Stimulated activated CD4-positive, alpha-beta T cell treated with anti-CD3 and anti-CD28 coated beads, TNF-alpha, amount 100 ng/mL, for 4 hours (primary cell): ENCODE results near the gene DHRS3.
"Not testable (repeated sequence)": the region's sequence is repeated elsewhere in the genome, so short reads cannot be mapped to it uniquely, and the experiment has no call there.

ENCODE experiments used
- DNase-seq, 3 experiments: peaks; one replicate each; pipeline ENCODE4 v3.0.0-alpha.2; 2020; ENCODE audit warnings: low read depth in 3 of 3

Gene DHRS3

GRCh38 chr1:12540580-12541273 lies 77.3 kb downstream of the DHRS3 start:
- DNase-seq, result no peak

GRCh38 chr1:12539705-12540579 lies 78.1 kb downstream of the DHRS3 start:
- no peak for DNase-seq

DNA sequence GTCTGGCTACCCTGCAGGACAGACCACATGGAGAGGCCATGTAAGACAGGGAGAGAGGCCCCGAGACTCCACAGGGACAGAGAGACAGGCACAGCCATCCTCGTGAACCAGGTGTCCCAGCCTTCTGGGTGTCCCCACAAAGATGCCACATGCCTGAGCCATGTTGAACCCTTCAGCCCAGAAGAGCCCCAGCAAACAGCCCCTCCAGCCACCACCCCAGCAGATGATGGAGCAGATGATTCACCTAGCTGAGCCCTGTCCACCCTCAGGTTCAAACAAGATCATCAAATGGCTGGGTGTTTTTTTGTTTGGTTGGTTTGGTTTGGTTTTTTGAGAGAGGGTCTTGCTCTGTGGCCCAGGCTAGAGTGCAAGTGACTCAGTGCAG lies 78.7 kb downstream of the DHRS3 start:
- DNase-seq, result no peak

- not testable (repeated sequence) for DNase-seq
Observed at GRCh38 chr1:12538536-12538935, 79.5 kb downstream of the DHRS3 start.

- no peak for DNase-seq
Observed at GRCh38 chr1:12537906-12538461, 80.0 kb downstream of the DHRS3 start.

- DNase-seq, result no peak
Observed at GRCh38 chr1:12537294-12537693, 80.7 kb downstream of the DHRS3 start.

- DNase-seq, result no peak
Observed at GRCh38 chr1:12536023-12536639, 81.9 kb downstream of the DHRS3 start.

DNA sequence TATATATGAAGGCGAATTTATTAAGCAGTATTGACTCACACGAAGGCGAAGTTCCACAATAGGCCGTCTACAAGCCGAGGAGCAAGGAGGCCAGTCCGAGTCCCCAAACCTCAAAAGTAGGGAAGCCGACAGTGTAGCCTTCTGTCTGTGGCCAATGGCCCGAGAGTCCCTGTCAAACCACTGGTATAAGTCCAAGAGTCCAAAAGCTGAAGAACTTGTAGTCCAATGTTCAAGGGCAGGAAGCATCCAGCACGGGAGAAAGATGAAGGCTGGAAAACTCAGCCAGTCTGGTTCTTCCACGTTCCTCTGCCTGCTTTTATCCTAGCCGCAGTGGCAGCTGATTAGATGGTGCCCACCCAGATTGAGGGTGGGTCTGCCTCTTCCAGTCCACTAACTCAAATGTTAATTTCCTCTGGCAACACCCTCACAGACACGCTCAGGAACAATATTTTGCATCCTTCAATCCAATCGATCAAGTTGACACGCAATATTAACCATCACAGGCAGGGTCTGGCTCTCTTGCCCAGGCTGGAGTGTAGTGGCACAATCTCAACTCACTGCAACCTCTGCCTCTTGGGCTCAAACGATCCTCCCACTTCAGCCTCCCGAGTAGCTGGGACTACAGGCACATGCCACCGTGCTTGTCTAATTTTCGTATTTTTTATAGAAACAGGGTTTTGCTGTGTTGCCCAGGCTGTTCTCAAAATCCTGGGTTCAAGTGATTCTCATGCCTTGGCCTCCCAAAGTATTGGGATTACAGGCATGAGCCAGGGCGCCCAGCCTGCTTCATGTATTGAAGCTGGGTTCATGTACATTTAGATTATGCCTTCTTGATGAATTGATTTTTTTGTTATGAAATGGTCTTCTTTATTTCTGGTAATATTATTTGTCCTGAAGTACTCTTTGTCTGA lies 85.3 kb downstream of the DHRS3 start:
- DNase-seq, result no peak

DNA sequence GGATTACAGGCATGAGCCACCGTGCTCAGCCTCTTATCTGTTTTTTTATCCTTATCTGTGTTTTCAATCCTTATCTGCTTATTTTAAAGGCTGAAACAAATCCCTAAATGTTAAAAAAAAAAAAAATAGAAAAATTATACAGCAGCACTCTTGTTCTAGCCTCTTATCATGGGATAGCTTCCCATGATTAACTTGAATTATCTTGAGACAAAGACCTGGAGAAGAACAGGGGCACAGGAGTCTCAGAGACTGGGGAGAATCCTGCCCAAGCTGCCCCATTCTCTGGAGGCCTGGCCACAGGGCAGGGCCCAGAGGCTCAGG lies 86.9 kb downstream of the DHRS3 start:
- DNase-seq, result no peak

- DNase-seq, result no peak
Observed at GRCh38 chr1:12530462-12531178, 87.4 kb downstream of the DHRS3 start.

- DNase-seq, result no peak
Observed at GRCh38 chr1:12529640-12530174, 88.3 kb downstream of the DHRS3 start.

DNA sequence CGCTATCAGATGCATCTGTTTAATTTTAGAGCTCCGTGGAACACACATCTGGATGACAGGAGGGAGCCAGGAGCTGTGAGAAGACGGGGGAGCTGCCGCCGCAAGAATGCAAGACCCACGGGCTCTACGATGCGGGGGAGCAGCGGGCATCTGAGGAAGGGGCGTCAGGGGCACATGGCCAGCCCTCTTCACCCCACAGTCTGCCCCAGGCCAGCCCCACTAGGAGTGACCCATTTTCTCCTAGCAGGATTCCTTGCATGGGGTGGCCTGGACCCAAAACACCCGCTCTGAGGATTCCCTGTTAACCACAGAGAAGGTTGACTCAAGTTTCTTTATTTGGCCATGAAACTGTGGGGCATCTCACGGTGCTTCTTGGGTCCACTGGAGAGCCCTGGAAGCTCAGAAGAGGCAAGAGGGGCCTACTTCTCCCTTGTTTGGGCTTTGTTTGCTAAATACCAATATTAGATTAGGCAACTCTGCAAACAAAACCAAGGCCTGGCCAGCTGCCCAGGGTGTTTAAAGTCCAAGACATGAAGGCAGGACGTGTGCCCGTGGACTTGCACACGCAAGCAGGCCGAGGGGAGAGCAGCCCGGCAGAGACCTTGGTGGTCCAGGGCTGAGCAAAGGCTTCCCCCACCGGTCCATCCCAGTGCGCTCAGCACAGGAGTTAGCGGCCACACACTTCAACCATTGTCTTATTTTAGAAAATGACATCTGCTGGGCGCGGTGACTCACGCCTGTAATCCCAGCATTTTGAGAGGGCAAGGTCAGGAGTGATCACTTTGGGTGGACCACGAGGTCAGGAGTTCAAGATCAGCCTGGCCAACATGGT lies 89.8 kb downstream of the DHRS3 start:
- DNase-seq, result no peak

DNA sequence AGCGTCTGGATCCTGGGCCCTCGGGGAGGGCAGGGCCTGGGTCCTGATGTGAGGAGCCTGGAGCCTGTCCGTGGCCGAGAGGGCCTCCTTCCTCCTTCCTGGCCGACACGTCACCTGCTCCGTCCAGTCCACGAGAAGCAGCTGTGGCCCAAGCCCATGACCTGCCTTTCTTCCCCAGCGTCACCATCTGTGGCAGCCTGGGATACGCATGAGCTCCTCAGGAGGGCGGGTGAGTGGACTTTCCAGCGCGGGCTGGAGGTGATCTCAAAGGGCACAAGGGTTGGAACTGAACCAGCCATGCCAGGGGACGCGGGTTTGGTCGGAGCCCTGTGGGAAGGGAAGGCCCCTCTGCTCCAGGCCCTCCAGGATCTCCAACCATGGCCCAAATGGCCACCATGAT lies 90.4 kb downstream of the DHRS3 start:
- DNase-seq, result no peak

DNA sequence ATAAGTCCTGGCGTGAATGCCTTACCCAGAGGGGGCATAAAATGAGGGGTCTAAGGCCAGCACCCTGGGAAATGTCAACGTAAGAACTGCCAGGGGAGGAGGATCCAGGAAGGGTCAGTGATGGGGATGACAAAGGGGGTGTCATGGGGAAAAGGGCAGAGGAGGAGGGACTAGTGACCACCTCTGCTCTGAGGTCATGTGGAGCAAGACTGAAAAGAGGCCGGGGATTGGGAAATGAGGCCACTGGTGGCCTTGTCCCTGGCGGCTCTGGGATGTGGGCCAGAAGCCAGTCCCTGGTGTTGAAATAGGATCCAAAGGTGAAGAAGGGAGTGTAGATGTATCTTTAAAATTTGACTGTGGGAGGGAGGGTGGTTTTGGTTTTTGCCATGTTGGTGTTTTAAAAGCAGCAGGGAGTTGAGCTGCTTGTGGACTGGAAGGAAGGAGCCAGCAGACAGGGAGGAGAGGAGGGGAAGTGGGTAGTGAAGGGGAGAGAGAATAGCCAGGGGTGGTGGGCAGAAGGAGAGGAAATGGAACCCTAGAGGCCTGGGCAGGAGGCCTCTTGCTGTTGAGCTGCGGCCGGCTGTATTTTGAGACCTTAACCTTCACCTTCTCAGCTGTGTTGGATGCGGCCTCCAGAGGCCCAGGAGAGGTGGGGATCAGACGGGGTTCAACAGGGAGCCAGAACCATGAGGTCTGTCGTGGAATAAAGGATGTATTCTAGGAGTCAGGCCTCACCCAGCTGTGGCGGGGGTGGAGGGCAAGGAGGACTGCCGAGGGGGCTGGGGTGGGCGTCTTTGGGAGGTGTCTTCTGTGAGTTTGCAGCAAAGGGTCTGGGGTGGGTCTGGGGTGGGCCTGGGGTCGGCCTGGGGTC lies 92.5 kb downstream of the DHRS3 start:
- no peak for DNase-seq

GRCh38 chr1:12524266-12524665 lies 93.7 kb downstream of the DHRS3 start:
- DNase-seq, result no peak

DNA sequence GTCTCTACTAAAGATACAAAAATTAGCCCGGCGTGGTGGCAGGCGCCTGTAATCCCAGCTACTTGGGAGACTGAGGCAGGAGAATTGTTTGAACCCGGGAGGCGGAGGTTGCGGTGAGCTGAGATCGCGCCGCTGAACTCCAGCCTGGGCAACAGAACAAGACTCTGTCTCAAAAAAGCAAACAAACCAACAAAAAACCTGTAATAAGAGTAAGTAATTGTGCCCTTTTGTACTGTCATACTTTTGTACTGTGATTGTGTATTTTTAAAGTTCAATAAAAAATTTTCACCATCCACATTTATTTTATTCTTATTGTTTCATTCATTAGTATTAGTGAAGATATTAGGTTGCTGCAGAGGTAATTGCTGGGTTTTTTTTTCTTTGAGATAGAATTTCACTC lies 95.2 kb downstream of the DHRS3 start:
- not testable (repeated sequence) for DNase-seq

DNA sequence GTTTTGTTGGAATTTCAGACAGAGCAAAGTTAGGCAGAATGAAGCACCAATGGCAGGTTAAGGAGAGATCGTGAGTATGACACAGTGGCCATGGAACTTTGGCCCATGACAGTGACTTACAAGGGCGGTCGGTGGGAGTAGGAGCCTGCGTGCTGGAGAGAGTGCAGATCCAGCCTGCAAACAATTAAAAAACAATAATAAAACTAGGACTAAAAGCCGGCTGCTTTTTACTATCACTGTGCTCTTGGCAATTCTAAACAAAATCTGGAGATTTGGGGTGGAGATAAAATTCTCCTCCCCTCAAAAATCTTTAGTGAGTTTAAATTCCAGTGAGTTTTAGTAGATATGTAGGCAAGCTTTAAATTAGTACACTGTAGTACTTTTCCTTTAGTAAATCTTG lies 96.9 kb downstream of the DHRS3 start:
- DNase-seq, result no peak

- DNase-seq, result no peak
Observed at GRCh38 chr1:12519693-12520364, 98.2 kb downstream of the DHRS3 start.
